SU-DHL-6 (cell line): ENCODE data around the gene CETP.

Experiments used
- H2AFZ ChIP-seq: fragments of 200-600 bp; sonication (generic); 2 replicates; pipeline ENCODE4 v1.6.1; 2014; ENCODE audit warnings: low read depth, mild to moderate bottlenecking, moderate library complexity, mixed read lengths, antibody characterized with exemption, low read length; ENCODE audit not compliant: severe bottlenecking
- H3F3A ChIP-seq: fragments of 200-600 bp; shearing (Covaris generic); 2 replicates; pipeline ENCODE4 v1.6.0; 2016; ENCODE audit warnings: antibody characterized with exemption, mild to moderate bottlenecking; ENCODE audit not compliant: insufficient read depth
- H3K27ac ChIP-seq: fragments of 200-600 bp; sonication (generic); 2 replicates; pipeline ENCODE4 v1.5.1; 2016; ENCODE audit warnings: low read depth, mild to moderate bottlenecking, low read length, moderate library complexity, mixed read lengths
- H3K27me3 ChIP-seq: fragments of 200-600 bp; sonication (generic), shearing (Covaris generic); 2 replicates; pipeline ENCODE4 v1.6.0; 2014; ENCODE audit warnings: mild to moderate bottlenecking, low read length
- H3K36me3 ChIP-seq: fragments of 200-600 bp; sonication (generic); 2 replicates; pipeline ENCODE4 v1.6.1; 2014; ENCODE audit warnings: mild to moderate bottlenecking, low read length, mixed read lengths
- H3K4me2 ChIP-seq: fragments of 300-600, 200-600 bp; shearing (Covaris generic), sonication (generic); 2 replicates; pipeline ENCODE4 v1.6.0; 2014; ENCODE audit warnings: low read length, low read depth, mild to moderate bottlenecking; ENCODE audit not compliant: poor library complexity, severe bottlenecking
- H3K4me3 ChIP-seq: fragments of 200-600 bp; sonication (generic); 2 replicates; pipeline ENCODE4 v1.5.1; 2014; ENCODE audit warnings: antibody characterized with exemption, low read length, mild to moderate bottlenecking, mixed read lengths; ENCODE audit not compliant: insufficient read depth, poor library complexity, severe bottlenecking
- H3K79me2 ChIP-seq: fragments of 200-600 bp; sonication (generic); 2 replicates; pipeline ENCODE4 v1.6.1; 2014; ENCODE audit warnings: mild to moderate bottlenecking, low read length, moderate library complexity; ENCODE audit not compliant: insufficient read depth
- H3K9ac ChIP-seq: fragments of 200-600 bp; sonication (generic); 2 replicates; pipeline ENCODE4 v1.7.0; 2014; ENCODE audit warnings: mild to moderate bottlenecking, low read length
- H3K9me2 ChIP-seq: fragments of 200-600 bp; sonication (generic); replicated peaks from 2 replicates; pipeline ENCODE4 v1.6.1; 2014; ENCODE audit warnings: low read length; ENCODE audit not compliant: insufficient read depth
- H3K9me3 ChIP-seq: fragments of 200-600 bp; sonication (generic); 2 replicates; pipeline ENCODE4 v1.6.1; 2014; ENCODE audit warnings: low read length, mixed read lengths; ENCODE audit not compliant: insufficient read depth
- H4K20me1 ChIP-seq: fragments of 200-600 bp; sonication (generic); 2 replicates; pipeline ENCODE4 v1.6.1; 2014; ENCODE audit warnings: low read depth, mild to moderate bottlenecking, antibody characterized with exemption, low read length, moderate library complexity, mixed read lengths
- EZH2phosphoT487 ChIP-seq: fragments of 200-600 bp; sonication (generic), shearing (Covaris generic); conservative IDR thresholded peaks from 2 replicates; pipeline ENCODE4 v1.6.1; 2018; ENCODE audit warnings: mild to moderate bottlenecking, antibody characterized with exemption, low read length, moderate library complexity, mixed read lengths
- TF ChIP-seq, protein P1 (sequence below): fragments of 200-600 bp; sonication (generic); IDR thresholded peaks from one replicate; pipeline ENCODE4 v1.5.1; 2017; ENCODE audit warnings: antibody characterized with exemption, mild to moderate bottlenecking, low read length, moderate library complexity; ENCODE audit not compliant: insufficient read depth, poor library complexity, severe bottlenecking

Gene CETP

DNA sequence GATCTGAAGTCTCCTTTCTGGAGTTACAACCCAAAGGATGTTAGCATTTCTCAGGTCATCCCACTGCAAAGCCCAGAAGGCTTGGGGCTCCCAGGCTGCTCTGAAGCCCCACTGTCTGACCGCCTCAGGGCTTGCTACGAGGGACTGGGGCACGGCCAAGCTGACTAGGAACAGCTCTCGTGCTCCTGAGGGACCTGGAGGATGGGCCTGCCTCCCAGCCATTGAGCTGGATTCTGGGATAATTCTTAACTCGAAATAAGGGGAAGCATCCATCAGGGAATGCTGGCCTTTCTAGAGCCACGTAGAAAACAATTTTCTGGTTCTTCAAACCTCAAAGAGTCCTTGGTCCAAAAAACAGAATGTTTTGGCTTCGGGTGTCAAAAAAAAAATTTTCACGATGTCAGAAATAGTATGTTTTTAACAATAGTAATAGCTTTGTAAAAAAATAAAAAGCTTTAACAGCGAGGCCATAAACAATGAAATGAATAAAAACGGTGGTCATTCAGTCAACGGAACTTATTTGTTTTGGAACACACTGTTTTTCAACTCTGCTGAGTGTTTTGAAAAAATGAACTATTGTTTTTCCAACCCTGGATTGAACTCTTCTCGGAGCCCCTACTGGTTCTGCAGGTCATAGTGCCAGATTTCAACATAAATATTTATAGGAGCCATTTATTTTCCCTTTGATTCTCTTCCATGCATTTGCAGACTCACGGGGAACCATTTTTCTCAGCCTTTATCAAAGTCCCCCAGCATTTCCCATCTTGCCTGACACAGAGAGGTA is 46.2 kb upstream of the CETP start:
- Histone ChIP-seq H3K9ac (no peak overlapping the region), H3F3A (peaks cover 28% of the 10 kb centered on the region), H3K27ac (peak overlapping the region; percentile 80; the same call in 1 of the 2 replicates), H4K20me1 (no peaks in the 10 kb centered on the region), H3K9me2 (no peaks in the 10 kb centered on the region), H3K36me3 (no peaks in the 10 kb centered on the region), H3K79me2 (no peaks in the 10 kb centered on the region), H2AFZ (no peak overlapping the region), H3K4me2 (no peak overlapping the region), H3K27me3 (no peaks in the 10 kb centered on the region), H3K4me3 (peak overlapping the region; percentile 29), H3K9me3 (no peaks in the 10 kb centered on the region)
- TF ChIP-seq, protein P1, sequence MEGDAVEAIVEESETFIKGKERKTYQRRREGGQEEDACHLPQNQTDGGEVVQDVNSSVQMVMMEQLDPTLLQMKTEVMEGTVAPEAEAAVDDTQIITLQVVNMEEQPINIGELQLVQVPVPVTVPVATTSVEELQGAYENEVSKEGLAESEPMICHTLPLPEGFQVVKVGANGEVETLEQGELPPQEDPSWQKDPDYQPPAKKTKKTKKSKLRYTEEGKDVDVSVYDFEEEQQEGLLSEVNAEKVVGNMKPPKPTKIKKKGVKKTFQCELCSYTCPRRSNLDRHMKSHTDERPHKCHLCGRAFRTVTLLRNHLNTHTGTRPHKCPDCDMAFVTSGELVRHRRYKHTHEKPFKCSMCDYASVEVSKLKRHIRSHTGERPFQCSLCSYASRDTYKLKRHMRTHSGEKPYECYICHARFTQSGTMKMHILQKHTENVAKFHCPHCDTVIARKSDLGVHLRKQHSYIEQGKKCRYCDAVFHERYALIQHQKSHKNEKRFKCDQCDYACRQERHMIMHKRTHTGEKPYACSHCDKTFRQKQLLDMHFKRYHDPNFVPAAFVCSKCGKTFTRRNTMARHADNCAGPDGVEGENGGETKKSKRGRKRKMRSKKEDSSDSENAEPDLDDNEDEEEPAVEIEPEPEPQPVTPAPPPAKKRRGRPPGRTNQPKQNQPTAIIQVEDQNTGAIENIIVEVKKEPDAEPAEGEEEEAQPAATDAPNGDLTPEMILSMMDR: no peak
- TF ChIP-seq EZH2phosphoT487: no peak

DNA sequence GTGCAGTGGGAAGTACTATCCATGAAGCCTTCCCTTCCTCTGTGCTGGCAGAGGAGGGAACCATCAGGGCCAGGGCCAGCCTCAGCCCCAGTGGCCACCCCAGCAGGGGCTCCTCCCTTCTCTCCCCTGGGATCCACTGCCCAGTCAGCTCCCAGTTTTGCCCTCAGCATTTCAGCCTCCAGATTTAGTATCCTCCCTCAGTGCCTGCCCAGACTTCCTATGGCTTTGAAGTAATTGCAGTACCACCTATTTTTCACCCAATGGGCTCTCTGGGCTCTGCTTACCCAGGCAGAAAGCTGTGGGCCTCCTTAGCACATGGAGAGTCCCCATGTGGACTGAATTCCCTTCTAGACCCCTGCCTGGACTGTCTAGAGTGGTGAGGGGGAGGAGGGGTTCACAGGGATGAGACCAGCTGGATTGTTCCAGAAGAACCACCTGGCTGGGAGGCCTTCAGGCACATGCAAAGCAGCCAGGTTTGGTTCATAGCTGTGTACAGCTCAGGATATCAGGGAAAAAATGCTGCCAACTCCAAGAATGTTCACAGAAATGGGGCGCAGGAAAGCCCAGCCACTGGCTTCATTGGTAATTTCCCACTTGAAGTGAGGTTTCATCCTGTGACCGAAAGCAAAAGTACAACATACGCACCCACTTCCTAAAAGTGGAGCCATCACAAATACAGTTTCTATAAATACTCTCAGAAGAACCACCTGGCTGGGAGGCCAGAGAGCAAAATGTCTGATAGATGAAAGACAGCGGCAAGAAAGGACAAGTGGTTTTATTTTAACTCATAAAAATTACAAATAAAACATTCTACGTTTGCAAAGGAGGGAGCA is 45.0 kb upstream of the CETP start:
- H3K4me2 ChIP-seq: peak overlapping the region; percentile 62
- H3K4me3 ChIP-seq: peak overlapping the region; percentile 39
- TF ChIP-seq, protein P1: no peak
- TF ChIP-seq EZH2phosphoT487: no peak
- peaks cover 21% of the 10 kb centered on the region for H3F3A ChIP-seq
- peak overlapping the region; percentile 47 for H3K9ac ChIP-seq
- H3K79me2 ChIP-seq: no peaks in the 10 kb centered on the region
- no peak overlapping the region for H2AFZ ChIP-seq
- no peaks in the 10 kb centered on the region for H3K9me3 ChIP-seq
- no peaks in the 10 kb centered on the region for H3K27me3 ChIP-seq
- H3K36me3 ChIP-seq: no peaks in the 10 kb centered on the region
- H3K27ac ChIP-seq: peak overlapping the region; percentile 80
- no peaks in the 10 kb centered on the region for H4K20me1 ChIP-seq
- no peaks in the 10 kb centered on the region for H3K9me2 ChIP-seq

- peaks cover 18% of the 10 kb centered on the region for H3F3A ChIP-seq
- peak overlapping the region; percentile 80; the same call in 1 of the 2 replicates for H3K27ac ChIP-seq
- no peak overlapping the region for H3K9ac ChIP-seq
- no peaks in the 10 kb centered on the region for H4K20me1 ChIP-seq
- no peaks in the 10 kb centered on the region for H3K79me2 ChIP-seq
- H3K27me3 ChIP-seq: no peaks in the 10 kb centered on the region
- H3K9me3 ChIP-seq: no peaks in the 10 kb centered on the region
- H3K4me3 ChIP-seq: no peak overlapping the region
- H3K4me2 ChIP-seq: no peak overlapping the region
- TF ChIP-seq EZH2phosphoT487: no peak
- TF ChIP-seq, protein P1: no peak
- H2AFZ ChIP-seq: no peak overlapping the region
- no peaks in the 10 kb centered on the region for H3K9me2 ChIP-seq
- H3K36me3 ChIP-seq: no peaks in the 10 kb centered on the region
Measured at GRCh38 chr16:56918467-56919012, 43.2 kb upstream of the CETP start.
